Putamen (tissue), 1 donor: ENCODE data around the gene CCR4.
"Not testable (repeated sequence)": the region's sequence is repeated elsewhere in the genome, so short reads cannot be mapped to it uniquely, and the experiment has no call there.

Experiments
- DNase-seq: peaks from one replicate; pipeline ENCODE4 v3.0.0-alpha.2; 2016; ENCODE audit warnings: low spot score

The CCR4 gene

GRCh38 chr3:32952369-32953077, 1.1 kb downstream of the CCR4 start:
- DNase-seq = no peak

- DNase-seq = no peak
Observed at GRCh38 chr3:32954506-32954905, 3.1 kb downstream of the CCR4 start.

- DNase-seq = no peak
Observed at GRCh38 chr3:32956750-32957570, 5.5 kb downstream of the CCR4 start.

- DNase-seq = no peak
Observed at GRCh38 chr3:32958509-32958908, 7.1 kb downstream of the CCR4 start.

GRCh38 chr3:32959371-32959770, 7.9 kb downstream of the CCR4 start:
- no peak for DNase-seq

GRCh38 chr3:32960404-32961170, 9.1 kb downstream of the CCR4 start:
- DNase-seq = no peak

GRCh38 chr3:32961189-32961715, 9.8 kb downstream of the CCR4 start:
- no peak for DNase-seq

GRCh38 chr3:32963871-32964270, 12.4 kb downstream of the CCR4 start:
- no peak for DNase-seq

GRCh38 chr3:32964781-32965180, 13.3 kb downstream of the CCR4 start:
- not testable (repeated sequence) for DNase-seq

GRCh38 chr3:32965617-32966213, 14.3 kb downstream of the CCR4 start:
- not testable (repeated sequence) for DNase-seq

- not testable (repeated sequence) for DNase-seq
Observed at GRCh38 chr3:32966627-32967026, 15.2 kb downstream of the CCR4 start.

- no peak for DNase-seq
Observed at GRCh38 chr3:32968166-32968919, 16.9 kb downstream of the CCR4 start.

GRCh38 chr3:32968920-32969389, 17.5 kb downstream of the CCR4 start:
- no peak for DNase-seq

- DNase-seq = no peak
Observed at GRCh38 chr3:32969656-32970055, 18.2 kb downstream of the CCR4 start.

- DNase-seq = not testable (repeated sequence)
Observed at GRCh38 chr3:32971291-32971690, 19.8 kb downstream of the CCR4 start.

GRCh38 chr3:32972482-32973146, 21.2 kb downstream of the CCR4 start:
- no peak for DNase-seq

- DNase-seq = no peak
Observed at GRCh38 chr3:32973982-32974381, 22.5 kb downstream of the CCR4 start.

- no peak for DNase-seq
Observed at GRCh38 chr3:32975891-32976595, 24.6 kb downstream of the CCR4 start.

- DNase-seq = no peak
Observed at GRCh38 chr3:32977861-32978260, 26.4 kb downstream of the CCR4 start.

- no peak for DNase-seq
Observed at GRCh38 chr3:32978331-32978730, 26.9 kb downstream of the CCR4 start.
